Transverse colon (tissue), 4 donors: ENCODE measurements around the gene NOXO1. TPM values are rescaled to one million over a fixed set of nuclear protein-coding genes. Genes with fewer than 3 reads are reported as not detected.

Experiments
- DNase-seq: peaks from one replicate; pipeline ENCODE4 v3.0.0-alpha.2; 2019
- H3K27ac ChIP-seq, 4 donors: fragments of 200-600 bp; sonication (generic); 2 replicates each; pipeline ENCODE4 v1.5.1; 2016 to 2018; ENCODE audit warnings: inconsistent platforms in 4 of 4
- H3K27me3 ChIP-seq: fragments of 200-600 bp; sonication (generic); 2 replicates; pipeline ENCODE4 v1.5.1; 2017; ENCODE audit warnings: inconsistent platforms
- H3K36me3 ChIP-seq, 4 donors: fragments of 200-600 bp; sonication (generic); 2 replicates each; pipeline ENCODE4 v1.5.1; 2017 to 2019; ENCODE audit warnings: inconsistent platforms in 4 of 4
- H3K4me1 ChIP-seq, 4 donors: fragments of 200-600 bp; sonication (generic); 2 replicates each; pipeline ENCODE4 v1.5.1; 2017 to 2020; ENCODE audit warnings: inconsistent platforms in 4 of 4
- H3K4me3 ChIP-seq, 4 donors: fragments of 200-600 bp; sonication (generic); 1 replicate in 1 of 4; 2 replicates in 3 of 4; pipeline versions ENCODE4 v1.5.1 to v1.6.1; 2017 to 2019; ENCODE audit warnings: inconsistent platforms in 4 of 4
- H3K9me3 ChIP-seq, 2 donors: fragments of 200-600 bp; sonication (generic); 2 replicates each; pipeline ENCODE4 v1.5.1; 2017 to 2019; ENCODE audit warnings: inconsistent platforms in 2 of 2
- EP300 ChIP-seq: sonication (generic); formaldehyde crosslinking; IDR thresholded peaks from one replicate; pipeline ENCODE4 v1.6.1; 2017; ENCODE audit warnings: antibody characterized with exemption, low read depth
- POLR2A ChIP-seq: fragments of 450-650 bp; IDR thresholded peaks from one replicate; pipeline ENCODE4 v1.6.1; 2016; ENCODE audit warnings: antibody characterized with exemption, mild to moderate bottlenecking, moderate library complexity
- POLR2AphosphoS5 ChIP-seq, 3 donors: sonication (generic); formaldehyde crosslinking; IDR thresholded peaks; one replicate each; pipeline ENCODE4 v1.6.1; 2016; ENCODE audit warnings: antibody characterized with exemption in 3 of 3
- WGBS, 2 donors: methylation state at CpG; one replicate each; pipeline ENCODE4 v1.1.5; 2018; ENCODE audit warnings: low coverage in 1 of 2; 5-methylcytosine and 5-hydroxymethylcytosine counted together
- in situ Hi-C, 4 donors: fragments of 200-750 bp; cut with MboI; loops; one replicate each; pipeline versions ENCODE4 v1.15.0 to v1.15.1; 2017; ENCODE audit warnings: low sequenced_read_pairs in 3 of 4, low pct_ligation_motif_present in 1 of 4, low pct_unique_long_range_greater_than_20kb in 1 of 4
- intact Hi-C: fragments of 100-400 bp; cut with DNase I; formaldehyde crosslinking; loops from one replicate; pipeline ENCODE4 v1.15.1; 2023; ENCODE audit warnings: low total_unique reads
- total RNA-seq, 4 donors: library from RNA; depleted of rRNA; stranded (reverse); fragments of >200 nt; gene quantifications; one replicate each; pipeline ENCODE4 v1.1.0, GENCODE V29; 2016
- TF ChIP-seq, protein P1 (sequence below), 5 experiments: fragments of 200-600 bp in 3 of 5; fragments of 450-650 bp in 2 of 5; sonication (generic) in 3 of 5; IDR thresholded peaks; 1 replicate in 2 of 5; 2 replicates in 3 of 5; pipeline ENCODE4 v1.5.1; 2016 to 2017; ENCODE audit warnings: antibody characterized with exemption in 5 of 5, inconsistent platforms in 3 of 5, mild to moderate bottlenecking in 2 of 5, moderate library complexity in 1 of 5

NOXO1 gene
- total RNA-seq, 4 donors from 2014 or later = 4.2 to 29.8 (median 19.4) TPM

DNA sequence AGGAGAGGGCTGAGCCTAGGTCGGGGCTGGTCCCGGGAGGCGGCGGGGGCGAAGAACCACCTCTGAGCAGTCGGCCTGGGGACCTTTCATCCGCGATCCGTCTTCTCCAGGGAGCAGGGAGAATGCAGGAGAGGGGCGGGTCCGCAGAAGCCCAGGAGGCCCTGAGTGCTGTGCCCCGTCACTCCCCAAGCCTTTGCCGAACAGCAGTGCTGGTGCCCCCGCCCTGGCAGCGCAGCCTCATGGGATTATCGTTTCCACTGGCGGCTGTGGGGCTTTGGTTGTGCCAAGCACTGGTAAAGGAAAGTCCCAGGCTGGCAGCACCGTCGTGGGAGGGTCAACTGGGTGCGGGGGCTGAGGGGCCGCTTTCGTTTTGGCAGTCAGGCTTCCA is 8.8 kb downstream of the NOXO1 start:
- Histone ChIP-seq H3K27me3 (peaks cover under 1% of the 10 kb centered on the region), H3K4me3 (peak overlapping the region; percentile 63 to 98 (median 92)), H3K27ac (peak overlapping the region; percentile 90 to 99 (median 94)), H3K9me3 (no peaks in the 10 kb centered on the region), H3K36me3 (peaks cover 0 to 9% (median 3%) of the 10 kb centered on the region in 4 donors), H3K4me1 (peaks cover 11 to 23% (median 20%) of the 10 kb centered on the region in 4 donors)
- 0% methylated on average over 19 of the region's 22 CpGs; no CpG with 5 or more reads in 1 of the 2 donors for WGBS, 2 donors
- TF ChIP-seq POLR2A = no peak
- no peak for TF ChIP-seq POLR2AphosphoS5 (IDR thresholded peaks at IDR 0.05)
- no peak for TF ChIP-seq EP300
- TF ChIP-seq, protein P1, sequence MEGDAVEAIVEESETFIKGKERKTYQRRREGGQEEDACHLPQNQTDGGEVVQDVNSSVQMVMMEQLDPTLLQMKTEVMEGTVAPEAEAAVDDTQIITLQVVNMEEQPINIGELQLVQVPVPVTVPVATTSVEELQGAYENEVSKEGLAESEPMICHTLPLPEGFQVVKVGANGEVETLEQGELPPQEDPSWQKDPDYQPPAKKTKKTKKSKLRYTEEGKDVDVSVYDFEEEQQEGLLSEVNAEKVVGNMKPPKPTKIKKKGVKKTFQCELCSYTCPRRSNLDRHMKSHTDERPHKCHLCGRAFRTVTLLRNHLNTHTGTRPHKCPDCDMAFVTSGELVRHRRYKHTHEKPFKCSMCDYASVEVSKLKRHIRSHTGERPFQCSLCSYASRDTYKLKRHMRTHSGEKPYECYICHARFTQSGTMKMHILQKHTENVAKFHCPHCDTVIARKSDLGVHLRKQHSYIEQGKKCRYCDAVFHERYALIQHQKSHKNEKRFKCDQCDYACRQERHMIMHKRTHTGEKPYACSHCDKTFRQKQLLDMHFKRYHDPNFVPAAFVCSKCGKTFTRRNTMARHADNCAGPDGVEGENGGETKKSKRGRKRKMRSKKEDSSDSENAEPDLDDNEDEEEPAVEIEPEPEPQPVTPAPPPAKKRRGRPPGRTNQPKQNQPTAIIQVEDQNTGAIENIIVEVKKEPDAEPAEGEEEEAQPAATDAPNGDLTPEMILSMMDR (IDR thresholded peaks at IDR 0.05) = no peak
- intact Hi-C loops (no loop called here), in situ Hi-C loops (no loop called here)
- DNase-seq = peak; percentile 16

DNA sequence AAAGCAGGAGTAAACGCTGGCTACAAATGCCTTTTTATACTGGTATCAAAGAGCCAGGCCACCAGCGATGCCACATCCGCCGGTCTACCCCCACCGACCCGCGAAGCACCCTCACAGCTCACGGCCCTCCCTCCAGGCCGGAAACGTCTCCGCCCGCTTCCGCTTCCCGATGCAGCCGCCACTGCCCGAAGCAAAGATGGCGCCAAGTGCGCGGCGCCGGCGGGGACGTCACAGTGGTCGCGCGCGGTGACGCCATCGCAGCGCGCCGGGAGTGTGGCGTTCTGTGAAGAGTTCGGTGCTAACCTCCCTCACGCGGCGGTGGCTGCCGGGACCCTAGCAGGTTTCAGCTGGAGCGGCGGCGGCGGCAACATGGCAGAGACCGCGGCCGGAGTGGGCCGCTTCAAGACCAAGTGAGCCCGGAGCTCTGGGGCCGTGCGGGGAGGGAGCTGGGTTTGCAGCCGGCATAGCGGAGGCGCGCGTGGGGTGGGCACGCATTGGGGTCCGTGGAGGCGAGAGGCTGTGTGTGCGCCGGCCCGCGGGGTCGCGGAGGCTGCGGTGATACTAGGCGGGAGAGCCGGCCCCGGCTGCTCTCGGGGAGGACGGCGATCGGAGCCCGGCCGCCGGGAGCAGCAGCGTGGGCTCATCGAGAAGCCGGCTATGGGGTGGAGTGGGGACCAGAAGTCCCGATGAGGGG is 9.3 kb downstream of the NOXO1 start, which contains the start of gene TBL3:
Gene TBL3 (plus strand): TSS at position 258 of the 694 bp plus-strand sequence. CDS start 112 bp downstream, at position 370.
- intact Hi-C loops = no loop called here
- in situ Hi-C loops = no loop called here
- no peaks in the 10 kb centered on the region for H3K9me3 ChIP-seq
- peaks cover 11 to 23% (median 20%) of the 10 kb centered on the region in 4 donors for H3K4me1 ChIP-seq
- 0% methylated on average over 65 of the region's 78 CpGs; no CpG with 5 or more reads in 1 of the 2 donors for WGBS, 2 donors
- peaks cover 0 to 9% (median 2%) of the 10 kb centered on the region in 4 donors for H3K36me3 ChIP-seq
- peak within 1 kb of the TSS; percentile 63 to 98 (median 92) for H3K4me3 ChIP-seq
- H3K27ac ChIP-seq = peak within 1 kb of the TSS; percentile 90 to 99 (median 94)
- TF ChIP-seq EP300 (no peak), POLR2AphosphoS5 (IDR thresholded peaks at IDR 0.05) (peak; percentile 98), POLR2A (peak; percentile 95)
- TF ChIP-seq, protein P1 (IDR thresholded peaks at IDR 0.05) = peak in 1 of 5 experiments; percentile 17
- peak; percentile 95 for DNase-seq
- H3K27me3 ChIP-seq = no peaks in the 10 kb centered on the region

DNA sequence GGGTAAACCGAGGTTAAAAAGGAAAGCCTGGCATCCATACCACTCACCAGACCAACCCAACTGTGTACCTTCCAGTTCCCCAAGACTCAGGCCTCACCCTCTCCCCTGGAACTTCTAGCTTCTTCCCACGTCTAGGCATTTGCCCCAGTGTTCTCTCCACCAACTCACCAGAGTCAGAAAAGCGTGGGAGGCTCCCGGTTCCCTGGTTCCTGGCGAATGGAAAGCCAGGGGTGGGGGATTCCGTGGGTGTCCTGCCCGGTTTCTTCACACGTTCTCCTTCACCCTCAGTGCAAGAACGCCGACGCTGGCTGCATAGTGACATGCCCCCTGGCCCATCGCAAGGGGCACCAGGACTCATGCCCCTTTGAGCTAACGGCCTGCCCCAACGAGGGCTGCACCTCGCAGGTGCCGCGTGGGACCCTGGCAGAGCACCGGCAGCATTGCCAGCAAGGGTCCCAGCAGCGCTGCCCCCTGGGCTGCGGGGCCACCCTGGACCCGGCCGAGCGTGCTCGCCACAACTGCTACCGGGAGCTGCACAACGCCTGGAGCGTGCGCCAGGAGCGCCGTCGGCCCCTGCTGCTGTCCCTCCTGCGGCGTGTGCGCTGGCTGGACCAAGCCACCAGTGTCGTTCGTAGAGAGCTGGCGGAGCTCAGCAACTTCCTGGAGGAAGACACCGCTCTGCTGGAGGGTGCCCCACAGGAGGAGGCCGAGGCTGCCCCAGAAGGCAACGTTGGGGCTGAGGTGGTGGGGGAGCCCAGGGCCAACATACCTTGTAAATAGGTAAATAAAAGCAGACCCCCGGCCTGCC is 12.9 kb downstream of the NOXO1 start:
- DNase-seq = no peak
- Histone ChIP-seq H3K4me1 (peaks cover 11 to 42% (median 34%) of the 10 kb centered on the region in 4 donors), H3K27ac (no peak overlapping the region), H3K36me3 (no peaks in the 10 kb centered on the region), H3K9me3 (no peaks in the 10 kb centered on the region), H3K27me3 (no peaks in the 10 kb centered on the region), H3K4me3 (no peak overlapping the region)
- in situ Hi-C loops (no loop called here), intact Hi-C loops (no loop called here)
- 93 to 100% methylated on average over 1 to 41 of the region's 41 CpGs for WGBS, 2 donors
- TF ChIP-seq POLR2AphosphoS5 (IDR thresholded peaks at IDR 0.05) (no peak), EP300 (no peak), POLR2A (no peak)
- TF ChIP-seq, protein P1 (IDR thresholded peaks at IDR 0.05) = no peak

DNA sequence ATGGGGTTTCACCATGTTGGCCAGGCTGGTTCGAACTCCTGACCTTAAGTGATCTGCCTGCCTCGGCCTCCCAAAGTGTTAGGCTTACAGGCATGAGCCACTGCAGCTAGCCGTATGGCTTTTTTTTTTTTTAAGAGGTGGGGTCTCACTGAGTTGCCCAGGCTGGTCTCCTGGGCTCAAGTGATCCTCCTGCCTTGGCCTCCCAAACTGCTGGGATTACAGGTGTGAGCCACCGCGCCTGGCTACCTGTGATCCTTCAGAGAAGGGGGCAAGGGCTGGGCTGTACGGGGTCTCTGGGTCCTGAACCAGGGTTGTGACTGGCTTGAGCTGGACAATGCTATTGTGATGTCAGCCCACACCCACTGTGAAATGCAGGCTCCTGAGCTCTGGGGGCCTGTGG is 14.8 kb downstream of the NOXO1 start, which contains the start of gene RNF151:
Gene RNF151 (plus strand): TSS at position 397 of the 400 bp plus-strand sequence. CDS start 26 bp downstream, outside the sequence.
- Histone ChIP-seq H3K36me3 (peaks cover 0 to 15% (median 6%) of the 10 kb centered on the region in 4 donors), H3K4me1 (peaks cover 4 to 36% (median 29%) of the 10 kb centered on the region in 4 donors), H3K4me3 (peak within 1 kb of the TSS in 3 of 4 donors; percentile 89 to 99 (median 91)), H3K27ac (peak within 1 kb of the TSS; percentile 96 to 99 (median 98)), H3K27me3 (no peaks in the 10 kb centered on the region), H3K9me3 (no peaks in the 10 kb centered on the region)
- WGBS, 2 donors = 96 to 100% methylated on average over 1 to 6 of the region's 6 CpGs
- in situ Hi-C loops (no loop called here), intact Hi-C loops (no loop called here)
- no peak for TF ChIP-seq EP300
- no peak for TF ChIP-seq POLR2A
- TF ChIP-seq POLR2AphosphoS5 (IDR thresholded peaks at IDR 0.05) = no peak
- TF ChIP-seq, protein P1 (IDR thresholded peaks at IDR 0.05) = no peak
- DNase-seq = no peak
